ENCODE results near the gene CPXM2.

Gene CPXM2

DNA sequence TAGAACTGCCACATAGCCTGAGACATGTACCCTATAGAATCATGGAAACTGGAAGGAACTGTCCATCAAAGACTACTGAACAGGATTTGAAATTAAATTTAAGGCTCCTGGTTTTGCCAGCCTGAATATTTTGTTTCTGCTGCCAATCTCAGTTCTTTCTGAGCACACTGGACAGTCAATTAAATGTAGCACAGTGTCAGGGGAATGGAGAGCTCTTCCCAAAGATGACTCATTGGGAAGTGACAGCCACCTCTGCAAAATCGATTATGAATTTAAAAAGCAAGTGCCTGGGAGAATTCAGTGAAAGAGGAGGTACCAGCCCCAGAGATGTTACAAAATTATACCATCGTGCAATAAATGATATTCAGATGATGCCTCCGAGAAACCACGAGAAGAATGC, 47.8 kb downstream of the CPXM2 start:
- DNase-seq, result no peak

DNA sequence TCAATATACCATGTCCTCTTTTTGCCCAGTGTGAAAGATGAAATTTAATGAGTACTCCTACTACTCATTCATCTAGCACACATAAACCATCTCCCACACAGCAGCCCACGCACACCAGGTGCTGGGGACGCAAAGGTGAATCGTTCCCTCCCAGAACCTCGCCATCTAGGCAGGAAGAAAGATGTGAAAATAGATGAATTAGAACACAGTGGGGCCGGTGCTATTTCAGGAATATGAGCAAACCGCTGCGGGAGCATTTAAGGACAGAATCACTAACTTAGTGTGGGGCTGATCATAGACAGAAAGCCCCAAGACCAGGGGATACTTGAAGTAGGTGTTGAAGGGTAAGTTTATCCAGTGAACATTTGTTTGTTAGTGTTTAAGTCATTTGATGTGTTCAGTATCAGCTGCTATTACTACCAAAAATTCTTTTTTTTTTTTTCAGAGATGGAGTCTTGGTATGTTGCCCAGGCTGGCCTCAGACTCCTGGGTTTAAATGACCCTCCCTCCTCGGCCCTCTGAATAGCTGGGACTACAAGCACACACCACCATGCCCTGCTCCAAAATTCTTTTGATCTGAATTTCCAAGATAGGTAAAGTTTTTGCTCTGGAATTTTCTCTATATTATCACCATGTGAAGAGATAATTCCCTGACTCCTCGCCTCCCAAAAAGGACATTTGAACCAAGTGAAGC, 48.8 kb downstream of the CPXM2 start:
- DNase-seq, result no peak

DNA sequence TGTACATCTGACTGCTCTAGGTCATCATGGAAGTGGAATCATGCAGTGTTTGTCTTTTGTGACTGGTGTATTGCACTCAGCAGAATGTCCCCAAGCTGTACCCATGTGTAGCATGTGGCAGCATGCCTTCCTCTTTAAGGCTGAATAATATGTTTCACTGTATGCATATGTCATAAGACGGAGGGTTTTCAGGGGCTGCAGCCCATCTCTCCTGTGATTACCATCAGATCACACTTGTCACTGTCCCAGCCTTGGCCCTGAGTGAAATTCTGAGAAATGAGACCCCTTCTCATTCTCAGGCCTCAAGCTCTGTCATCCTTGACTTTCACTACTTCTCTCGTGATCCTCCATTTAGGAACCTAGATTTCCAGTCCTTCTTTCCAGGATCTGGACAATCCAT, 50.0 kb downstream of the CPXM2 start:
- no peak for DNase-seq

DNA sequence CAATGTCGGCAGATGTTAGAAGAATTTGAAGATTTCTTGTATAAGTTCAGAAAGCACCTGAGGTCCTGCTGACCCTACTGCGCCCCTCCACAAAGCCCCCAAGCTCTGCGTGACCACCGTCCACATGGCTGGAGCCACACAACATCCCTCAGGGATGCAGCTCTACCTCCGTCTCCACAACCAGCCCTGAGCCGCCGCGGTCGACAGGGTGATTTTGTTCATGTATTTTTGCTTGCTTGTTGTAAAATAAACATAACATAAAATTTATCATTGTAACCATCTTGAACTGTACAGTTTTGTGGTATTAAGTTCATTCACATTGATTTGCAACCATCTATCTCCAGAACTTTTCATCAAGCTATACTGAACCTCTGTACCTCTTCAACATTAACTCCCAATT, 50.5 kb downstream of the CPXM2 start:
- no peak for DNase-seq

DNA sequence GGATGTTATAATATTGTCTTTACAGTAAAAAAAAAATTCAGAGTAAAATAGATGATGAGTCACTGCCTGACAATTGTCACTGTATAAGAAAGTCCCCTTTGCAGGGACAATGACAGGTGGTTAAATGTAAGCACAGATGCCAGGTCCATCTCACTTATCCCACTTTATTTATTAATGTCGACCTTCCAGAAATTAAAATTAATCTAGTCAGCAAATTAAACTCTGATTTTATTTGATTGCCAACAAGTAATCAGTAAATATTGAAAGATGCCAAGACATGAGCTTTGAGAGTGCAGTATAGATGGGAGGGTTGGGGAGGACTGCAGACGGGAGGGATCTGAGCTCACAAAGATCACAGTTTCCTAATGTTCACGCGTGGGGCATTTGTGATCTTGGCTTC, 50.9 kb downstream of the CPXM2 start:
- DNase-seq, result no peak

DNA sequence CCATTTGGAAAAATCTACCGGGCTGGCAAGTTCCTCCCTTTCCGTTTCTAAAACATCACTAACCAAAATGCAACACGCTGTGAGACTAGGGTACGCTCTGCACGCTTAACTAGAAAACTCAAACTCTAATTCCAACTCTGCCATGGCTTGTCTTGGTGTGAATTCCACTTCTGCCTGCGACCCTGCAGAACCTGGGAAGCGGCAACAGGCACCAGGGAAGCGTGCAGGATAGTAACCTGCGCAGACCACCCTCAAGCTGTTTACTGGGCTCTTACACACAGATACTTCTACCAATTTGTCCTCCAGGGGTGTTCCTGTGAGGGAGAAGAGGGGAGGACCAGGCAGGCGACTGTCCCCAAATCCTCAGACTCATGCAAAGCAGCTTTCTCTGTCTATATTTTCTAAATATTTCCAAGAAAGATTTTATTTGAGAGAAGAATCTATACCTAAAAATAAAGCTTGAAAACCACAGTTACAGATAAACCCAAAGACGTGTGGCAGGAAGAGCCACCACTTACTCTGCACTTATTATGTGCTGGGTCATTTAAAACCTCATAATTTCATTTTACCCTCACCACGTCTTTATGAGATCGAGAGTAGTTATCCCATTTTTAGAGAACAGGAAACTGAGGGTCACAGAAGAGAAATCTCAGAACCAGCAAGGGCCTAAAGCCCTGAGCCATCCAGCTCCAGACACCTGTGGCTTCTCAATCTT, 52.9 kb downstream of the CPXM2 start:
- DNase-seq, result no peak

DNA sequence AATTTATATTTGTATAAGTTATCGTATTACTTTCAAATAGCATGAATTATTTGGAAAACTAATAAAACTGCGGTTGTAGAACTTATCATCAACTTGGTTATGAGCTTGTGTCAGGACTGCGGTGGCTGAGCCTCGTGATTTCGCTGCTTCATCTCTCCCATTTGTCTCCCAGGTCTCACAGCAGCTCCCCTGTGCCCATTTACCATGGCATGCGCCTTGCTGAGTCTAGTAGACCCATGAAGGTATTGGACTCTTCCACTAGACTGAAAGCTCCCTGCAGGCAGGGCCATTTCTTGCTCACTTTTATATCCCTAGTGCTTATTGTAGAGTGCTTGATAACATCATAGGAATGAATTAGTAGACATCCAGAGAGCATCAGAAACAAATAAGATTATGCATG, 53.9 kb downstream of the CPXM2 start:
- DNase-seq, result no peak

DNA sequence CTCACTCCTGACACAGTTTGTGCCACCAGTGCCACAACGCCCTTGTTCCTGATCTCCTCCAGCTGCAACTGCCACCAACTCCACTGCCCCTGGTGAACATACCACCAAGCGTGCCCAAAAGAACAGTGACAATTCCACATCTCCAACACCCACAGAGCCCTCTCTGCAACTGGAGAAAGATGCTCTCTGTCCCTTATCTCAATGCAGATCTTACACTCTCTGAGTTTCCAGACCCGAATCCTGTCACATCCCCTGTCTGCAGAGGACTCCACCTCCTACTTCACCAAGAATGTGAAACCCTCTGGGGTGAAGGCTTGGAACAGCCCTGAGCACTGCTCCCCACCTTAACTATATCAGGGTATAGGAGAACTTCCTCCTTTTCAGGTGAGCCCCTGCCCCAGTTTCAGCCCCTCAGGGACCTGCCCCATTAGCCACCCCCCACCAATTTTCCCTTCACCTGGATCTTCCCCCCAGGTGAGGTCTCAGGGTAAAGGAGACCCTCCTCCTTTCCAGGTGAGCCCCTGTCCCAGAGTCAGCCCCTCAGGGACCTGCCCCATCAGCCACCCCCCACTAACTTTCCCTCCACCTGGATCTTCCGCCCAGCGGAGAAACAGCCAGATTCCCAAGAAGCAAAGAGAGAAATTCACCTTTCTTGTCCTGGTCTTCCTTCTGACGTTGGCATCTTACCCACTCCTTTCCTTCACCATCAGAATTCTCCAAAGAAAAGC, 55.0 kb downstream of the CPXM2 start:
- DNase-seq, result no peak

DNA sequence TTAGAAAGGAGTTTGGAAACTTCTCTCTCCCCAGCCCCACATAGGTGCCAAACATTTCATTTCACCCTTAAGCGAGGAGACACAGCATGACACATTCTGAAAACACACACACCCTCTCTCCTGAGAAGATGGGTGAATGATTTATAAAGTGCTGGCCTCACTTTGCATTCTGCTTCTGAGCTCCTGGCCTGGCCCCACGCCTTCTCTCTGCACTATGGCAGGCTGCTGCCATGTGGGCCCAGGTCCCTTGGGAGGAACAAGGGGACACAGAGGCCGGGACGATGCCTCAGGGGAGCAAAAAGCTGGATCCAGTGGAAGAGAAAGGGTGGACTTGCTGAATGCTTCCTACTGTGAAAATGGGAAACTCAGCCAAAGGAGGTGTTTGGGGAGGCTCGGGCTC, 56.0 kb downstream of the CPXM2 start:
- no peak for DNase-seq

DNA sequence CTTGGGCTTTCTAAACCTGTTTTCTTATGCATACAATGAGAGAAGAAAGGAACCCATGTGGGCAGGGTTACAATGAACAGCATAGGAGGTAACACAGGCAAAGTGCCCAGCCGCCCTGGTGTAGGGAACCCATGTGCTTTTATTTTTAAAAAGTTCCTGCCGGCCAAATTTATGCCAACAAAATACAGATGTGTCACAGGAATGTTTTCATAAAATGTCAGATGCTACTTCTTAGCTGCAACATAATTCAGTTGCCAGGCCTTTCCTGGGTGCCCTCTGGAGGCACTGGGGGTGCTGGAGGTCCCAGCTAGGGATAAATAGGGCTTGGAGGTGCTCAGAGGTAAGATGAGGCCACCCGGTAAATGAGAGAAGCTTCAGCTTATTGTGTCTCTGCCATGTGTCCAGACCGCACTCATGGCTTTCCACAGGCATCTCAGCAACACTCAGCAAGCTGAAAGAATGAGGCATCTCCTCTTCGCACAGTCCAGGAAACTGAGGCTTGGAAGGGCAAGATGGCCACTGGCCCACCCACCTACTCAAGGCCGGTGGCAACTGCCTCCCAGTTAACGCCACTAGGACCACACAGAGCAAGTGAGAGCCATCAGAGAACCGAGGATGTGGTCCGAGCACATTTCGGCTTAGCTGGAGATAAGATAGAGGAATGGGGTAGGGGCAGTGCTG, 58.3 kb downstream of the CPXM2 start:
- no peak for DNase-seq

DNA sequence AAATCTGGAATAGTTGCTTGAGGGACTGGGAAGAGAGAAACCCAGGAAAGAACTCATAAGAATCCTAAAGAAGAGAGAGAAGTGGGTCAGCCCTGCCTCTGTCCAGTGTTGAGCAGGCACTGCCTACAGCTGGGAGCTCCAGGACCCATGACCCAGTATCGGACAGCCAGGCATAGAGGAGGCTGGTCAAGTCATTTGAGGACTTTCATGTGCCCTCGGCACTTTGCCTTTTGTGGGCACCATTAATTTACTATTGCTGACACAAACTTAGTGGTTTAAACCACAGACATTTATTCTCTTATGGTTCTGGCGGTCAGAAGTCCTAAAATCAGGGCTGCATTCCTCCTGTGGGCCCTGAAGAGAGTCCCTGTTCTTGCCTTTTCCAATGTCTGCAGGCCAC, 60.3 kb downstream of the CPXM2 start:
- DNase-seq, result no peak

DNA sequence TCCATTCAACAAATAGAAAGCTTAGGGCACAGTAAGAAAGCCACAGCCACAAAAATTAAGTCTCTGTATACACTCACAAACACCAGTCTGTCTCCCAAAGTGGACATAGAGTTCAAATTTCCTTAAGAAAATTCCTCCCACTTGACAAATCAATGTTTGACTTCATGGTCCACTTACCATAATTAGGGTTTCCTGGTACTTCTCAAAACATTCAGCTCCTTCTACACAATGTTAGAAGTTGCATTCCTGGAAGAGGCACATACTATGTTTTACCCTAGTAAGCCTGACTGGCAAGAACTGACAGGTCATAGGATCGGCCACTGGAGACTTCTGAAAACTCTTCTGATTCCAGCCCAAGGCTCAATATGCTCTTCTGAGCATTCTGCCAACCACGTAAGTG, 70.5 kb downstream of the CPXM2 start:
- DNase-seq, result no peak

DNA sequence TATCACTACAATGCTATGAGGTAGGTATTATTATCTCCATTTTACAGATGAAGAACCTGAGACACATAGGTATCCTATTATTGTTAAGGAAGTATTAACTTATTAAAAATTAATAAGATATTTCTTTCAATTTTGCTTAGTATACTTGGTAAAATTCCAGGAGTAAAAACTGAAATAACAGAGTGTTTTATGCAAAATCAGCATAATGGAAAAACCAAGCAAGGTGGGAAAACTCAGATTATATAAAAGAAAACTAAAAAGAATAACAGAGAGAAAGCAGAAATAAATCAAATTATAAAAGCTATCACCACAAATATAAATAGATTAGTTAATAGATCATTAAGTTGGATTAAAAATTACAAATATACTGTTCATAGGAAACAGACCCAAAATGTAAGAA, 82.0 kb downstream of the CPXM2 start:
- no peak for DNase-seq

DNA sequence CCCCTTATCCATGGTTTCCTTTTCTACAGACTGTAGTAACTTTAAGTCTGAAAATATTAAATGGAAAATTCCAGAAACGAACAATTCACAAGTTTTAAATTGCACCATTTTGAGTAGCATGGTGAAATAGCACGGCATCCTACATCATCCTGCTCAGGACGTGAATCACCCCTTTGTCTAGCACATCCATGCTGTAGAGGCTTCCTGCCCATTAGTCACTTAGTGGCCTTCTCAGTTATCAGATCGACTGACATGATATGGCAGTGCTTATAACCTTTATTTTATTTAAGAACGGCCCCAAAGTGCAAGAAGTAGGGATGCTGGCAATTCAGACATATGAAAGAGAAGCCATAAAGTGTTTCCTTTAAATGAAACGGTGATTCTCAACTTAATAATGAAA, 82.7 kb downstream of the CPXM2 start:
- DNase-seq, result no peak

DNA sequence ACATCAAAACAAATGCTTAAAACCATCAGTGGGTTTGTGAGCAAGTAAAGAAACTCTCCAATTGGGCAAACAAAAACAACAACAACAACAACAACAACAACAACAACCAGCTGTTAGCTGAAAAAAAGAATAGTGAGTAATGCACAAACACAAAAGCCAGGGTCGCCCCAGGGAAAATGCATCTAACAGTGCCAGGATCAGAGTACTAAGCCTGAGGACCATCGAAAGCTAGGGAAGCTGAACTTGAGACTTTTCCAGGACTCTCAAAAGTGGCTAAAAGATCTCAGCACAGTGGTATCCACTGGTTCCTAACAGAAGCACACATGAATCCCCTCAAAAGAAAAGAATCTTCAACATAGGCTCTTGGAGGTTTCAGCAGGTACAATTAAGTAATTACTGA, 83.3 kb downstream of the CPXM2 start:
- DNase-seq, result no peak

DNA sequence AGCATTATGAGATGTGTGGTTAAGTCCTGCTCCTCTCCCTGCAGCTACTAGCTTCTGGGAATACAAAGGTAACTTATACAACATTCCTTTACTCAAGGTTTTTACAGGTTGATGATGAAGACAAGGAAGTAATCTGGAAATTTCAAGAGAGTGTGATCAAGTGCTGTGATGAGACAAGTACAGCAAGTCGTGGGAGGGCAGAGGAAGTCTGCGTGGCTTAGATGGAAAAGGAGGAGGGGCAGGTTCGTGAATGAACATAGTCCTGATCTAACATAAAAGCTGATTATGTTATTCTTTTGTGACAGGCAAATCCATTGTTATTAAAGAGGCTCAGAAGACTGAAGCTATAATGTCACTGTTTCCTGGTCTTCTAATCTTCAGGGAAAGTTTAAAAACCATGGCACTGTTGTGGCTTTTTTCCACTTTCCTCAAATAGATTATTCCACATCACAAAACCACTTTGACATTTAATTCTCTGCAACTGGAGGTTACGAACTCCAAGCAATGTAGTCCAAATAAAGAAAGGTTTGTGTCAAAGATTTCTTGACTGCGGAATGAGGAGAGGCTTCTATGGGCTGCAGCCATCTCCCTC, 84.1 kb downstream of the CPXM2 start:
- DNase-seq, result no peak

DNA sequence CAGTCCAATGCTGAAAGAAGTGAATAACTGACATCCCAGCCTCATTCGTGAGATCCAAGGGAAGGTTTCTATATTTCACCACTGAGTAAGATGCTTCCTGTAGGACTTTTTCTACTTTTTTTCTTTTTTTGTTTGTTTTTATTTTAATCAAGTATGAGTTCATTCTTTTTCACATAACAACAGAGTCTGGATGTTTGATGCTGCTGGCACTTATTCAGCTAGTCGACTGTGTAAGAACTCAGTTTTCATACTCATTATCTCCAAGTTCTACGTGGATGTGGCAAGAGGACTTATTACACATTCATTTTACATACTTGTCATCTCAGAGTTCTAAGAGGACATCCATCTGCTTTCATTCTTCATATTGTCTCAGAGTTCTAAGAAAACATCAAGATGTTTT, 86.9 kb downstream of the CPXM2 start:
- no peak for DNase-seq

DNA sequence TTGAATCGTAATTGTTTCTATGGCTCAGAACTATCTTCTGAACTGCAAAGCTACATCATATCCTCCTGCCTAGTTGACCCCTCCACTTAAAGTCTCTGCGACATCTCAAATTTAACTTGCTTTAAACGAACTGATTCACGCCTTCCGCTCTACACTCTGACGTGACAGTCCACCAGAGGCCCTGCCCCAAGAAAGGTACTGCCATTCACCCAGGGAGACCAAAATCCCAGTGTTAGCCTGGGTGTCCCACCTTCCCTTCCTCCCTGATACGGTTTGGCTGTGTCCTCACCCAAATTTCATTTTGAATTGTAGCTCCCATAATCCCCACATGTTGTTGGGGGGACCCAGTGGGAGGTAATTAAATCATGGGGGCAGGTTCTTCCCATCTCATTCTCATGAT, 90.8 kb downstream of the CPXM2 start:
- DNase-seq, result no peak

DNA sequence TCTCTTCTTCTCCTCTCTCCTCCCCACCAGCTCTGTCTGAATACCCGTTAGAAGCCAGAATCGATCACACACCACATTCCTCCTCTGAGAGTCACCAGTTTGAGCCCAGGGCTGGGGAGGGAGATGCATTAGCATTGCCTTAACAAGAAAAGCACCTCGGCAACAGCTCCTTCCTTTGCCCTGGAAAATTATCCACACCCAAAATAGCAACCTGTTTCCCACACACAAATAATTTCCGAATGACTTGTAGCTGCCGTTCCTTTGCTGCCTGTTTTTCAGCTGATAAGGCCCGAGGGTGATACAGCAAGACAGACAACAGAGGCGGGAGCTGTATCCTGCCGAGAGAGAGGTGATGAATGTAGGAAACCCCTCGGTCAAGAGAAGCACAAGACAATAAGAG, 91.3 kb downstream of the CPXM2 start:
- DNase-seq, result no peak

DNA sequence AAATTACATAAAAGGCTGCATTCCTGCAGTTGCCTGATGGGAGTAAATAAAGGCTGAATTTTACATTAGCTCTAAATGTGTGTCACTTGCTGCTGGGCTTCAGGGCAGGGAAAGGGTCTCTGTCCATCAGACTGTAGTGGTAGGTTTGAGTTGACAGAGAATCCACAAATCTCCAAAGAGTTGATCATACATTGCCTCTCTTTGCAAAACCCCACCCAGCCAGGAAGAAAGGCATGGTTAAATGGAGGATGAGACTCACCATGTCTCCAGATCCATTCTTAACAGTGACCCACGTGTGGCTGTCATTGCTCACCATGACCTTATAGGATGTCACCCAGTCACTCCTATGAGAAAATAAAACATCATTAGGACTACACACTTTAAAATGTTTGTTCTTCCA, 92.8 kb downstream of the CPXM2 start:
- no peak for DNase-seq

DNA sequence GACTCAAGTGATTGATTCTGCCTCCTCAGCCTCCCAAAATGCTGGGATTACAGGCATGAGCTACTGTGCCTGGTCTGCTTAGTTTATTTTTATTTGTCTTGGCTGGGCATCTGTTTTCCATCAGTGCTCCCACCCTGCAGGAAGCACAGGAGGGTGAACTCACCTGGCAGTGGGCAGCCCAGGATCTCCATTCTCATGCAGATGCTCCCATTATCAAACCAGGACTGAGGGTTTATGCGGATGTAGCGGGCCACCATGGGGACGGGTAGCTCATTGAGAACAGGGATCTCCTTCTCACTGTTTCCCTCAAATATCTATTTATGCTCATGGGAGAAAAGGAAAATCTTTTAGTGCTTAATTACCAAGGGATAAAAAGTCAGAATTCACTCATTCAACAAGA, 93.8 kb downstream of the CPXM2 start:
- DNase-seq, result no peak

DNA sequence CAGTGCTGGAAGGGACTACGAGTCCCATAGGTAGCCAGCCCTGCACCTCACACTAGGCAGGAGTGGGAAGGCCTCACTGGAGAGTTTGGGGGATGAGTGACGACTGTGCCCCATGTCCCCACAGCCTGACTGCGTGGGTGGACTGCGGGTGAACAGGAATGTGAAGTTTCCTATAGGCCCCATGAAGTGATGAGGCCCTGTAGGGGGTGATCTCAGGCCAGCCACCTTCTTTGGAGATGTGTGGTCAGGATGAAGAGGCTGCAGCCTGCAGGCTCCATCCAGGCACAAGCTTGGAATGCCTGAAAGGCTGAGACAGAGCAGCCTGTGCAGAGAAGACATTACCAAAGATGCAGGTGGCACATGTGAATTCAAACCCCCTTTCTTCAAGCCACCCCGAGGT, 94.9 kb downstream of the CPXM2 start:
- no peak for DNase-seq

DNA sequence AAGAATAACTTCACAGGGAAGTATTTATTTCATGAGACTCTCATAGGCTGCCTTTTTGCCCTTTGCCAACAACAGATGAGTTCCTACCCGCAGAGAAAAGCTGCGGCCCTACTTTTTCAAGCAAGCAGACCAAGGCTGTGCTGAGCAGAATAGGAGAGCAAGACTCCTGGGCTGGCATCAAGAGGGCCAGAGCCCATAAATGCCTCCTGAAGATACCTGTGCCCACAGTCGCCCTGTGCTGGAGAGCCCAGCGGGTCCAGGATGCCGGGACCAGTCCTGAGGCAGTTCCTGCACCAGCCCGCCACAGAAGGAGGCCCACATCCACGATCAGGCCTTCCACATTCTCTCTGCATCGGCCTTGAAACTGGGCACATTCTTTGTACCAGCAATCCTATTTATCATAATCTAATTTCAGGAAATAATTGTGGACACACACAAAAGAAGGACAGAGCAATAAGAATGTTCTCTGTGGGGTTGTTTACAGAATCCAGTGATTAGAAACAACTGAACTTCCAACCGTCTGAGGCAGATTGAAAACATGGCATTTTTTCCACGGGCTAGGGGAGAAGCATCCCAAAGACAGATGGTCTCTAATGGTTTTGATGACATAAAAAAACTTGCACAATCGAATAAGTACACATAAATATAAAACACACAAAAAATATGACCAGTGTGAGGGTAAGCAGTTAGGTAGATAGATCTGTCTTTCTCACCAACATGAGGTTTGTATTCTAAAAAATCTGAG, 95.6 kb downstream of the CPXM2 start:
- DNase-seq, result no peak

All from SIG-M5 (cell line).